ENCODE results near the gene SRGAP3.

Gene SRGAP3

GRCh38 chr3:9278498-9278897 is 29.1 kb upstream of the SRGAP3 start:
- H3K4me3 ChIP-seq (ENCODE audit: low read length) = no peak overlapping the region
- H3K9me3 ChIP-seq (ENCODE audit: control insufficient read depth, low read length) = no peaks in the 10 kb centered on the region
- H3K36me3 ChIP-seq (ENCODE audit: control insufficient read depth, insufficient read depth, low read length) = no peaks in the 10 kb centered on the region
- no peak overlapping the region for H3K9ac ChIP-seq (ENCODE audit: low read length)
- H3K4me1 ChIP-seq (ENCODE audit: control insufficient read depth, insufficient read depth, low read length) = peaks cover 8% of the 10 kb centered on the region
- no peaks in the 10 kb centered on the region for H3K27me3 ChIP-seq (ENCODE audit: control insufficient read depth, insufficient read depth, low read length)

DNA sequence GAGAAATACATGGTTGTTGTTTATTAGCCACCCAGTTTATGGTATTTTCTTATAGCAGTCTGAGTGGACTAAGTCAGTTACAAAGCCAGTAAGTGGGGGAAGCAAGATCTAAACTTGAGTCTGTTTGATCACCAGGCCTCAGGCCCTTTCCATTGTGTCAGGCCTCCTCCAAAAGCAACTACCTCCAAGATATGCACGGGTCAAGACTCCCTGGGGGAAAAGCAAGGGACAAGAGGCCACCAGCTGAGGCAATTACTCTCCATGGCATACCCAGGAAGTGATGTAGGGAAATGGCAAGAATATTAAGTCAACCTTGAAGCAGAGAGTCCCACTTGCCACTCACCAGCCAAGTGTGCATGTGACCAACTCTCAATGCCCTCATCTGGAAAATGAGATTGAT is 28.6 kb upstream of the SRGAP3 start:
- H3K27me3 ChIP-seq (ENCODE audit: control insufficient read depth, insufficient read depth, low read length) = no peaks in the 10 kb centered on the region
- H3K36me3 ChIP-seq (ENCODE audit: control insufficient read depth, insufficient read depth, low read length) = no peaks in the 10 kb centered on the region
- no peaks in the 10 kb centered on the region for H3K9me3 ChIP-seq (ENCODE audit: control insufficient read depth, low read length)
- no peak overlapping the region for H3K9ac ChIP-seq (ENCODE audit: low read length)
- peaks cover 8% of the 10 kb centered on the region for H3K4me1 ChIP-seq (ENCODE audit: control insufficient read depth, insufficient read depth, low read length)
- H3K4me3 ChIP-seq (ENCODE audit: low read length) = no peak overlapping the region

DNA sequence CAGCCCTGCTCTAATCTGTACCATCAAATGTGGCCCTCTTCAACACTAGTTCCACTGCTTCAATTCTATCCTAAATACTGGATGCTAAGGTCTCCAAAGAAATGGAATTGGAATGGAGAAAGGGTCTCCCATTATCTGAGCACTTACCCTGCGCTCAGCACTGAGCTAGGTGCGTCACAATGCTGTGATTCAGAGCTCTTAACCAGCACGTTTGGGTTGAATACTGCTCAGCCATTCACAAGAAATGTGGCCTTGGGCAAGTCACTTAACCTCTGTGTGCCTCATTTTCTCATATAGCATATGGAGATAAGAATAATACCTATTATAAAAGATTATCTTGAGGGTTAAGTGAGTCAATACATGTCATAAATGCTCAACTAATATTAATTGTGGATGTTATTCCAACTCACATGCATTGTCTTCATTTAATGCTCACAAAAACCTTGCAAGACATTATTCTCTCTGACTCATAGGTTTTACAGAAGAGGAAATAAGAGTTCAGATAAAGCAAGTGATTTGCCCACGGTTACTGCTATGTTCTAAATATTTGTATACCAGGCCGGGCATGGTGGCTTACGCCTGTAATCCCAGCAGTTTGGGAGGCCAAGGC is 27.4 kb upstream of the SRGAP3 start:
- Histone ChIP-seq H3K4me3 (ENCODE audit: low read length) (no peak overlapping the region), H3K4me1 (ENCODE audit: control insufficient read depth, insufficient read depth, low read length) (peaks cover 8% of the 10 kb centered on the region), H3K9ac (ENCODE audit: low read length) (no peak overlapping the region), H3K27me3 (ENCODE audit: control insufficient read depth, insufficient read depth, low read length) (no peaks in the 10 kb centered on the region), H3K9me3 (ENCODE audit: control insufficient read depth, low read length) (no peaks in the 10 kb centered on the region), H3K36me3 (ENCODE audit: control insufficient read depth, insufficient read depth, low read length) (no peaks in the 10 kb centered on the region)

DNA sequence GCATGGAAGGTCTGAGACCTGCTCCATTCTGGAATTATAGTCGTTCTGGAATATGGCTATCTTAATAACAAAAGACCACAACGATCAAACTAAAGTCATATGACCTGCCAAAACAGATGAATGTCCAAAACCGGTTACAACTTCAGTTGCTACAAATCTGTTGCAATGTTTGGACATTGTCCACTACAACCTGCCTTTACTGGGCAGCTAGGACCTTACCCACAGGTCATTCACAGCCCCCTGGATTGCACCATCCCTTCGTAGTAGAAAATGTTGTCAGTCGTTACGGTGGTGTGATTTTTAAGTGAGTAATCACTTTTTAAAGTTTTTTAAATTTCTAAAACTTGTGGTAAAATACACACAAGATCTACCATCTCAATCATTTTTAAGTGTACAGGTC is 22.5 kb upstream of the SRGAP3 start:
- Histone ChIP-seq H3K9ac (ENCODE audit: low read length) (no peak overlapping the region), H3K4me3 (ENCODE audit: low read length) (no peak overlapping the region), H3K27me3 (ENCODE audit: control insufficient read depth, insufficient read depth, low read length) (no peaks in the 10 kb centered on the region), H3K9me3 (ENCODE audit: control insufficient read depth, low read length) (no peaks in the 10 kb centered on the region), H3K4me1 (ENCODE audit: control insufficient read depth, insufficient read depth, low read length) (no peaks in the 10 kb centered on the region), H3K36me3 (ENCODE audit: control insufficient read depth, insufficient read depth, low read length) (no peaks in the 10 kb centered on the region)

DNA sequence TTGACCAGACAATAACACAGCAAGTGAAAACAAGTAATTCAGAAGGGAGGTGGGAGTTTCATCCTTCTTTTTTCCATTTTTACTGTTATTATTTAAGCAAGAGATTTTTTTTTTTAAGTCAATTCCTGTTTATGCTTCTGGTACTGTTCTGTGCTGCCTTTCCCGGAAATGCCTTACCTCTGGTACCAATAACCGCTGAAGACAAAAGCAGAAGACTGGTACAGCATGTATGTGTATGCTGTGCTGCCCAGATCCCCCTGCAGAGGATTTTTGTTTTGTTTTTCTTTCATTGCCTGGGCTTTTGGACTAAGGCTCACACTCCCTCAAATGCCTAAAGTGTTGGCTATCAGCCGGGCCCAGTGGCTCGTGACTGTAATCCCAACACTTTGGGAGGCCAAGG is 21.3 kb upstream of the SRGAP3 start:
- Histone ChIP-seq H3K4me3 (ENCODE audit: low read length) (no peak overlapping the region), H3K36me3 (ENCODE audit: control insufficient read depth, insufficient read depth, low read length) (no peaks in the 10 kb centered on the region), H3K4me1 (ENCODE audit: control insufficient read depth, insufficient read depth, low read length) (no peaks in the 10 kb centered on the region), H3K9ac (ENCODE audit: low read length) (no peak overlapping the region), H3K27me3 (ENCODE audit: control insufficient read depth, insufficient read depth, low read length) (no peaks in the 10 kb centered on the region), H3K9me3 (ENCODE audit: control insufficient read depth, low read length) (no peaks in the 10 kb centered on the region)

DNA sequence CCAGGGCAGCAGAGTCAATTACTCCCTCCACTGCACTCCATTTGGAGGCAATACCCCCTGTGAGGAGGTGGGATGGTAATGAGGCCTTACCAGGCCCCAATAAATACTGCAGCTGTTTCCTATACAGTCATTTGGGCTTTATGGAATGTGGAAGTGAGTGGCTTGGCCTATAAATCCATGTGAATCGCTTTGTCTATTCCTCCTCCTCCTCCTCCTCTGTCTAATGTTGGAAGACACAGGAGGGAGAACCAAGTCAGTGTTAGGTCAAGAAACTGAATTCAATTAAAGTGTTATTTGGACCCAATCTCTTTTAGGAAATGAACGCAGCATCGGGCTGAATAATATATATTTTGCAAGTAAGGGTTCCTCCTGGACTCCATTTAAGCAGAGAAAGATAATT is 17.3 kb upstream of the SRGAP3 start:
- no peak overlapping the region for H3K9ac ChIP-seq (ENCODE audit: low read length)
- no peaks in the 10 kb centered on the region for H3K36me3 ChIP-seq (ENCODE audit: control insufficient read depth, insufficient read depth, low read length)
- H3K4me1 ChIP-seq (ENCODE audit: control insufficient read depth, insufficient read depth, low read length) = no peaks in the 10 kb centered on the region
- no peaks in the 10 kb centered on the region for H3K27me3 ChIP-seq (ENCODE audit: control insufficient read depth, insufficient read depth, low read length)
- no peak overlapping the region for H3K4me3 ChIP-seq (ENCODE audit: low read length)
- no peaks in the 10 kb centered on the region for H3K9me3 ChIP-seq (ENCODE audit: control insufficient read depth, low read length)

DNA sequence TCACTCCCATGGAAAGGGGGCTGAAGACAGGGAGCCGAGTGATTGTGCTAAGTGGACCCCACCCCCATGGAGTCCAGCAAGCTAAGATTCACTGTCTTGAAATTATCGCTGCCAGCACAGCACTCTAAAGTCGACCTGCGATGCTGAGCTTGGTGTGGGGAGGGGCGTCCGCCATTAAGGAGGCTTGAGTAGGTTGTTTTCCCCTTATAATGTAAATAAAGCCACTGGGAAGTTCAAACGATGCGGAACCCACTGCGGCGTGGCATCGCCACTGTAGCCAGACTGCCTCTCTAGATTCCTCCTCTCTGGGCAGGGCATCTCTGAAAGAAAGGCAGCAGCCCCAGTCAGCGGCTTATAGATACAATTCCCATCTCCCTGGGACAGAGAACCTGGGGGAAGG is 10.9 kb upstream of the SRGAP3 start:
- H3K9me3 ChIP-seq (ENCODE audit: control insufficient read depth, low read length) = no peaks in the 10 kb centered on the region
- no peaks in the 10 kb centered on the region for H3K4me1 ChIP-seq (ENCODE audit: control insufficient read depth, insufficient read depth, low read length)
- no peaks in the 10 kb centered on the region for H3K27me3 ChIP-seq (ENCODE audit: control insufficient read depth, insufficient read depth, low read length)
- H3K4me3 ChIP-seq (ENCODE audit: low read length) = no peak overlapping the region
- H3K9ac ChIP-seq (ENCODE audit: low read length) = no peak overlapping the region
- no peaks in the 10 kb centered on the region for H3K36me3 ChIP-seq (ENCODE audit: control insufficient read depth, insufficient read depth, low read length)

GRCh38 chr3:9257092-9257491 is 7.6 kb upstream of the SRGAP3 start:
- H3K9me3 ChIP-seq (ENCODE audit: control insufficient read depth, low read length) = no peaks in the 10 kb centered on the region
- H3K4me3 ChIP-seq (ENCODE audit: low read length) = no peak overlapping the region
- H3K4me1 ChIP-seq (ENCODE audit: control insufficient read depth, insufficient read depth, low read length) = no peaks in the 10 kb centered on the region
- H3K36me3 ChIP-seq (ENCODE audit: control insufficient read depth, insufficient read depth, low read length) = no peaks in the 10 kb centered on the region
- no peaks in the 10 kb centered on the region for H3K27me3 ChIP-seq (ENCODE audit: control insufficient read depth, insufficient read depth, low read length)
- no peak overlapping the region for H3K9ac ChIP-seq (ENCODE audit: low read length)

DNA sequence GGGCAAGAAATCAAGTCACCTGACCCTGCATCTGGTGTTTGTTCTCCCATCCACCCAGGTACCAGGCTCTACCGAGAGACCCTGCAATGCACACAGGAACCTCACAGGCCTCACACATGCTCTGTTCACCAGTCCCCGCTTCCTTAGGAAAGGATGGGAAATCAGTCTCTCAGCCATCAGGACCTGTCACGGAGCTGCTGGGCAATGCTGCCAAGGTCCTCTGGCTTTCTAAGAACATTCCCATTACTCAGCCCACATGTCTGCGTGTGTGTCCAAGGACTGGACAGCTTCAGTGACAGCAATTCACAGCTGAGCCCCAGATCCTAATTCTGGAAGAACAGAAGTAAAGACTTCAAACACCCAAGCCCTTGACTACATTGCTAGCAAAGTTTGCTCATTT is 6.5 kb upstream of the SRGAP3 start:
- Histone ChIP-seq H3K9me3 (ENCODE audit: control insufficient read depth, low read length) (no peaks in the 10 kb centered on the region), H3K9ac (ENCODE audit: low read length) (no peak overlapping the region), H3K27me3 (ENCODE audit: control insufficient read depth, insufficient read depth, low read length) (no peaks in the 10 kb centered on the region), H3K4me1 (ENCODE audit: control insufficient read depth, insufficient read depth, low read length) (no peaks in the 10 kb centered on the region), H3K4me3 (ENCODE audit: low read length) (no peak overlapping the region), H3K36me3 (ENCODE audit: control insufficient read depth, insufficient read depth, low read length) (no peaks in the 10 kb centered on the region)

DNA sequence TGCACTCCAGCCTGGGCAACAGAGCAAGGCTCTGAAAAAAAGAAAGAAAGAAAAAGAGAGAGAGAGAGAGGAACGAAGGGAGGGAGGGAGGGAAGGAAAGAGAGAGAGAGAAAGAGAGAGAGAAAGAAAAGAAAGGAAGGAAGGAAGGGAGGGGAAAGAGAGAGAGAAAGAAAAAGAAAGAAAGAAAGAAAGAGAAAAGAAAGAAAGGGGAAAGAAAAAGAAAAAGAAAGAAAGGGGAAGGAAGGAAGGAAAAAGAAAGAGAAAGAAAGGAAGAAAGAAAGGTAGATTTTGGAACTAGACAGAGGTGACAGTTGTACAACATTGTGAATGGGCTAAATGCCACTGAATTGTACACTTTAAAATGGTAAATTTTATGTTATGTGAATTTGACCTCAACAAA is 5.3 kb upstream of the SRGAP3 start:
- H3K9ac ChIP-seq (ENCODE audit: low read length) = no peak overlapping the region
- no peak overlapping the region for H3K4me3 ChIP-seq (ENCODE audit: low read length)
- H3K27me3 ChIP-seq (ENCODE audit: control insufficient read depth, insufficient read depth, low read length) = no peaks in the 10 kb centered on the region
- peaks cover 3% of the 10 kb centered on the region for H3K4me1 ChIP-seq (ENCODE audit: control insufficient read depth, insufficient read depth, low read length)
- H3K36me3 ChIP-seq (ENCODE audit: control insufficient read depth, insufficient read depth, low read length) = no peaks in the 10 kb centered on the region
- H3K9me3 ChIP-seq (ENCODE audit: control insufficient read depth, low read length) = no peaks in the 10 kb centered on the region

GRCh38 chr3:9253327-9253726 is 3.9 kb upstream of the SRGAP3 start:
- Histone ChIP-seq H3K27me3 (ENCODE audit: control insufficient read depth, insufficient read depth, low read length) (no peaks in the 10 kb centered on the region), H3K9me3 (ENCODE audit: control insufficient read depth, low read length) (no peaks in the 10 kb centered on the region), H3K4me3 (ENCODE audit: low read length) (no peak overlapping the region), H3K36me3 (ENCODE audit: control insufficient read depth, insufficient read depth, low read length) (no peaks in the 10 kb centered on the region), H3K4me1 (ENCODE audit: control insufficient read depth, insufficient read depth, low read length) (peaks cover 9% of the 10 kb centered on the region), H3K9ac (ENCODE audit: low read length) (no peak overlapping the region)

DNA sequence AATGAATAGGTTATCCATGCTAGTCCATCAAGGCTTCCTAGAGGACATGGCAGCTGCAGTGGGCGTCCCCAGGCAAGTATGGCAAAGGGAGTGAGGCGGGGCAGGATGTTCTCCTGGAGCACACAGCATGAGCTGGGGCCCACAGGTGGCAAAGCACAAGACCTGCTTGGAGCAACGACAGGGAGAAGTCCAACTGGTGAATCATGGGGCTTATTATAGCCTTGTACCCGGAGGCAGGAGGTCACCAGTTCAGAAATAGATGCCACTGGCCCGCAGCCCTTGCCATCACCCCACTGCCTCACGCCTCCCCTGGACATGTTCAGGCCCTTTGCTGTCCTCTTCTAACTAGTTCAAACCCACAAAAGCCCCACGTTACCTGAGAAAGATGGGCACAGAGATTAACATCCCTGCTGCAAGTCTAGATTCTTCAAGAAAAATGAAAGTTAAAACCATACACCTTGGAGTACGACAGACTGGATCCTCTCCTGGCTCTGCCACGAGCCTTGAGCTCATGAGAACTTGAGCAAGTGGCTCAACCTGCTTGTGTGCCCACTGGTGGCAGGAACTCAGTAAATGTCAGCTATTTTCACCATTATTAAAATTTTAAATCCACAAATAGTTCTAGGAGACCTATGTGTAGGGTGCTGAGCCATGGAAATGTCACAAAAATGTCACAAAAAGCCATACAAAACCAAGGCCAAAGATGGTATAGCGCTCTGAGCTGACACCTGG is 1.8 kb upstream of the SRGAP3 start:
- Histone ChIP-seq H3K4me3 (ENCODE audit: low read length) (no peak overlapping the region), H3K4me1 (ENCODE audit: control insufficient read depth, insufficient read depth, low read length) (peaks cover 20% of the 10 kb centered on the region), H3K9ac (ENCODE audit: low read length) (no peak overlapping the region), H3K36me3 (ENCODE audit: control insufficient read depth, insufficient read depth, low read length) (no peaks in the 10 kb centered on the region), H3K27me3 (ENCODE audit: control insufficient read depth, insufficient read depth, low read length) (no peaks in the 10 kb centered on the region), H3K9me3 (ENCODE audit: control insufficient read depth, low read length) (no peaks in the 10 kb centered on the region)

All from mucosa of stomach (tissue), 1 donor.